DOHH2 (cell line): ENCODE results near the gene IFNLR1.
"Not testable (repeated sequence)": the region's sequence is repeated elsewhere in the genome, so short reads cannot be mapped to it uniquely, and the experiment has no call there.

Source experiments
- EZH2phosphoT487 ChIP-seq: fragments of 200-600 bp; sonication (generic); IDR thresholded peaks from 2 replicates; pipeline ENCODE4 v1.6.1; 2017; ENCODE audit warnings: borderline replicate concordance, mild to moderate bottlenecking, antibody characterized with exemption, low read length, moderate library complexity, mixed read lengths
- TF ChIP-seq, protein P1 (sequence below): fragments of 200-600 bp; sonication (generic); IDR thresholded peaks from one replicate; pipeline ENCODE4 v1.5.1; 2014; ENCODE audit warnings: antibody characterized with exemption, mild to moderate bottlenecking, low read depth, low read length; ENCODE audit not compliant: poor library complexity, severe bottlenecking

DNA sequence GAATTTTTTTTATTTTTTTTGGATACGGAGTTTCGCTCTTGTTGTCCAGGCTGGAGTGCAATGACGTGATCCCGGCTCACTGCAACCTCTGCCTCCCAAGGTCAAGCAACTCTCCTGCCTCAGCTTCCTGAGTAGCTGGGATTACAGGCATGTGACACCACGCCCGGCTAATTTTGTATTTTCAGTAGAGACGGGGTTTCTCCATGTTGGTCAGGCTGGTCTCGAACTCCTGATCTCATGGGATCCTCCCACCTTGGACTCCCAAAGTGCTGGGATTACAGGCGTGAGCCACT is 20.3 kb upstream of the IFNLR1 start:
- TF ChIP-seq, protein P1, sequence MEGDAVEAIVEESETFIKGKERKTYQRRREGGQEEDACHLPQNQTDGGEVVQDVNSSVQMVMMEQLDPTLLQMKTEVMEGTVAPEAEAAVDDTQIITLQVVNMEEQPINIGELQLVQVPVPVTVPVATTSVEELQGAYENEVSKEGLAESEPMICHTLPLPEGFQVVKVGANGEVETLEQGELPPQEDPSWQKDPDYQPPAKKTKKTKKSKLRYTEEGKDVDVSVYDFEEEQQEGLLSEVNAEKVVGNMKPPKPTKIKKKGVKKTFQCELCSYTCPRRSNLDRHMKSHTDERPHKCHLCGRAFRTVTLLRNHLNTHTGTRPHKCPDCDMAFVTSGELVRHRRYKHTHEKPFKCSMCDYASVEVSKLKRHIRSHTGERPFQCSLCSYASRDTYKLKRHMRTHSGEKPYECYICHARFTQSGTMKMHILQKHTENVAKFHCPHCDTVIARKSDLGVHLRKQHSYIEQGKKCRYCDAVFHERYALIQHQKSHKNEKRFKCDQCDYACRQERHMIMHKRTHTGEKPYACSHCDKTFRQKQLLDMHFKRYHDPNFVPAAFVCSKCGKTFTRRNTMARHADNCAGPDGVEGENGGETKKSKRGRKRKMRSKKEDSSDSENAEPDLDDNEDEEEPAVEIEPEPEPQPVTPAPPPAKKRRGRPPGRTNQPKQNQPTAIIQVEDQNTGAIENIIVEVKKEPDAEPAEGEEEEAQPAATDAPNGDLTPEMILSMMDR, result not testable (repeated sequence)
- not testable (repeated sequence) for TF ChIP-seq EZH2phosphoT487
